ENCODE measurements around the gene ADARB2.

- no peak for TF ChIP-seq CTCF (IDR thresholded peaks at IDR 0.05)
- no peak for TF ChIP-seq POLR2A (IDR thresholded peaks at IDR 0.05)
These were observed 330.1 kb downstream of the ADARB2 start for GRCh38 chr10:1406967-1407945.

Data from testis (tissue), 2 donors.